ENCODE data around the gene RNASE11. TPM values are rescaled to one million over a fixed set of nuclear protein-coding genes. Genes with fewer than 3 reads are reported as not detected.

RNASE11 gene
- polyA plus RNA-seq, 3 donors = not detected

DNA sequence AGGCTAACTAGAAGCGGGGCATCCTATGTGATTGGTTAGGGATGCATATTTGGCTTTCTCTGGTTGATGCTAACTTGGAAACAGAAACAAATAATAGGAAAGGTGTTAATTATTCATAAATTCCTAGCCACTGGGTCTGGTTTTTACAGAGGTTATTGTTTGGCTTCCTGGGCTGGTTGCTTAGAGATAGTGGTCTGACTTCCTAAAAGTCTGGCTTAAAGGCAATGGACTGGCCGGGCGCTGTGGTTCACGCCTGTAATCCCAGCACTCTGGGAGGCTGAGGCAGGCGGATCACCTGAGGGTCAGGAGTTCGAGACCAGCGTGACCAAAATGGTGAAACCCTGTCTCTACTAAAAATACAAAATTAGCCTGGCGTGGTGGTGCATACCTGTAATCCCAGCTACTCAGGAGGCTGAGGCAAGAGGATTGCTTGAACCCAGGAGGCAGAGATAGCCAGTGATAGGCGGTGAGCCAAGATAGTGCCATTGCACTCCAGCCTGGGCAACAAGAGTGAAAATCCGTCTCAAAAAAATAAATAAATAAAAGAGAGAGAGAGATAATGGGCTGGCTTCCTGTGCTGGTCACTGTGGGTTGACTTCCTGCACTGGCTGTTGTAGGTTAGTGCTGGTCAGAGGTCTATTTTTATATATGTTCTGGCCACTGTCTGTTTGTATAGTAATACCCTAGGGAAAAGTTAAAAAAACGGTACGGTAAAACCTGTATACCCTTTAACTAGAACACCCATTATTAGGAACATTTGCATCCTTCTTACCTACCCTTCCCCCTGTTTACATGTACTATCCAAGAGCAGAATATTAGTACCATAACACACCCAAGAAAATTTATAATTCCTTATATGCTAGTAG, 29.6 kb upstream of the RNASE11 start:
- no peak overlapping the region for H3K27ac ChIP-seq (ENCODE audit: low read depth, low read length)
- 79 to 82% (median 80%) methylated on average over 12 of the region's 12 CpGs for WGBS, 3 donors

DNA sequence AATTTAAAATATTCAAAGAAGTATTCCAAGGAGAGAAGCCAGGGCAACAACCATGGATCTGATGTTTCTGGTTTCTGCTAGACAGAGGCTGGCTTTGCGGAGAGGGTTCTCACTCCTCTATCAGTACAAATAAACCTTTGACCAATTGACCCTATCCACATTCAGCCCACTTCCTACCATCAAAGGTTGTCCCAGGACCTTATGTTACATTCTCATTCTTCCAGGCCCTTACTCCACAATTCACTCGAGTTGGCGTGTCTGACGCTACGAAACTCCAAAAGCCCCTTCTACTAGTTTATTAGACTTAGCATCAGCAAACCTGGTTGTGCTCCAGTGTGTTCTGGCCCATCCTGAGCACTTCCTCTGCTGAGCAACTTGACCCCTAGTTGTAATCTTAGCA, 28.2 kb upstream of the RNASE11 start:
- WGBS, 3 donors = 75 to 90% (median 89%) methylated on average over 5 of the region's 5 CpGs
- H3K27ac ChIP-seq (ENCODE audit: low read depth, low read length) = no peak overlapping the region

DNA sequence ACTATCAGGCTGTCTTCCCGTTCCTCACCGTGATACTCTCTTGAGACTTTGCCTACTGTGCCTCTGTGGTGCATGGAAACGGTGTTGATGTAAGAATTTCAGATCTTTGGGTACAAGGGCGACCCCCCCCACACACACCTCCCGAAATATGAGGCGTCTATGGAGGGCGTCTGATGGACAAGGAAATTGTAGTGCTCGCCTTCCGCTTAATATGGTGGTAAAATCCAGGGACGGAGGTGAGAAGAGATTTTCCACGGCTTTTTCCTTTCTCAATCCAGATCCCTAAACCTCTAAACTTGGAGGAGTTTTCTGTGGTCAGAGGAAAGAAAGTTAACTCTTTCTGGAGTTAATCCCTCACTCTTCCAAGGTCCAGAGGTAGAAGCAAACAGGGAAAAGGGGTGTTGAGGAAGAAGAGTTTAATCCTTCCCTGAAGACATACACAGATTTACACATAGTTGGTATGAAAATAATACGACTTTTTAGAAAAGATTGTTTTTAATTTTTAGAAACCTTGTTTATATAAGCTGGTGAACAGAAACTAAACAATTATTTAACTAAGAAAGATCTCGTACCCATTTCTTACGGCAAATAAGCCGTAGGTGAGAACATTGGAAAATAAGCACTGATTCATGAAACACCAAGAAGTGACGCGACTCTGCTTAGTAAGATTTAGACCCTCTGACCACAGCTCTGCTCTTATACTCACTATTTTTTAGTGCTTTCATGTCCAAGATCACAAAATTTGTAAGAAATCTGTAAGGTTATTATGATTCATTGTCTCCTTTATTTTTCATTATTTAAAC, 26.4 kb upstream of the RNASE11 start:
- WGBS, 3 donors = 11 to 16% (median 14%) methylated on average over 17 of the region's 17 CpGs
- H3K27ac ChIP-seq (ENCODE audit: low read depth, low read length) = no peak overlapping the region

DNA sequence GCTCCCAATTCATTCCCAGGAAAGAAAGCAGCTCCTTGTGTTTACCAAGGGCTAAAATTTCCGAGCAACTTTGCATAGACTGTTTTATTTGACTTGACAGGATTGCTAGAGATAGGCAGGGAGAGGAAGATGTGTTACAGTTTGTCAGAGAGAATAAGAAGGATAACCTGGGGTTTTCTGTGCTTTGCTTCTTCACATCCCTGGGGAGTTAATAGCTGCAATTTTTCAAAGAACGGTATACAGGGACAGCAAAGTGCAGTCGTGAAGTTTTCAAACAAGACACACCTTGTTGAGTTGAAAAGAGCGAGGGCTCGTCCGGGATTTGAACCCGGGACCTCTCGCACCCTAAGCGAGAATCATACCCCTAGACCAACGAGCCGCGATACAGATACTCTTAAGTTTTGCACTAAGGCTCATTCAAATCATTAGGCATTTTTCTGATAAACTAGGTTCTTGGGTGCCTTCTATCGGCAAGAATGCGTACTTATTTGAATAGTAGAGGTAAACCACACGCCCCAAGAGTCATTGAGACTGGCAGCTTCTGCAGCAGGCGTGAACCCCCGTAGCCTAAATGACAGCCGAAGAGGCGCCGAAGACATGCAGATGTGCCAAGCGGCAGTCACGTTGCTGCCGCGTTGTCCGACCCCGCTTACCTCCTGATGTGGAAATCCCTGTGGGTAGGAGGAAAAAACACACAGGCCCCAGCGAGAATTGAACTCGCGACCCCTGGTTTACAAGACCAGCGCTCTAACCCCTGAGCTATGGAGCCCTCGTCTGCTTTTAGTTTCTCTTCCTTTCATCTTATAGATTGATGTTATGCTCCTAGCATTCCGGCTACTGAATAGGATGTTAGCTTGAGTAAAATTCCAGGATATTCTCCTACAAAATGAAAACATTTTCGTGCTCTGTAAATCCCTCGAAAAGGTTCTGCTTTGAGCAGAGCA, 25.6 kb upstream of the RNASE11 start:
- 0 to 1% (median 1%) methylated on average over 34 of the region's 34 CpGs for WGBS, 3 donors
- H3K27ac ChIP-seq (ENCODE audit: low read depth, low read length) = no peak overlapping the region

DNA sequence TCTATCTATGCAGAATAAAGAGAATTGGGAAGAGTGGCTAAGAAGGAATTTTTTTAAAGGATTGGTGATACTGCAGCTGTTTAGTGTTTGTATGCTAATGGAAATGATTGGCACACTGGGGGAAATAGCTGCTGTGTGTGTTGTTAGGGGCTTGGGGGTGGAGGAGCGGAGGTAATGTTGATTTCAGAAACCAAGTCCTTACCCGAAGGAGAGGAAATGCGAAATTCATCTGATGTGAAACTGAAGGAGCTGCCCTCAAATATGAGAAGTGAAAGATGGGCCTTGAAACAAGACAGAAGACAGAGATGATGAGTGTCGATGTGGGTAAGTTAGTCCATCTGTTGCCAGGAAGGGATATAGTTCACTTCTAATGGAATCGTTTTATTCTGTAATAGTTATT, 24.6 kb upstream of the RNASE11 start:
- 38 to 61% (median 50%) methylated on average over 5 of the region's 5 CpGs for WGBS, 3 donors
- H3K27ac ChIP-seq (ENCODE audit: low read depth, low read length) = no peak overlapping the region

DNA sequence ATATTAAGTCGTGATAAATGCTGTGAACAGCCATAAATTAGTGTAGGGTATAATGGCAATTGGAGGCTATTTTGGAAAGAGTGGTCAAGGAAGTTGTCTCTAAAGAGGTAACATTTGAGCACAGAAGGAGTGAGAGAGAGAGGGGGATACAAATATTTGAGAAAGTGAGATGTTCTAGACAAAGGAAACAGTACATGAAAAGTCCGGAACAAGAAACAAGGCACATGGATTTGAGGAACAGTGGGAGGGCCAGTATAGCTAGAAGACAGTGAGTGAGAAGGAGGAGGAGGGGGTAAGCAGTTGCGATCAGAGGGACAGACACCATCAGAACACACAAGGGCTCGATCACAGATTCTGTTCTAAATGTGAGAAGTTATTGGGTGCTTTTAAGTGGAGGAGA, 23.5 kb upstream of the RNASE11 start:
- no peak overlapping the region for H3K27ac ChIP-seq (ENCODE audit: low read depth, low read length)
- 47 to 68% (median 63%) methylated on average over 4 of the region's 4 CpGs for WGBS, 3 donors

DNA sequence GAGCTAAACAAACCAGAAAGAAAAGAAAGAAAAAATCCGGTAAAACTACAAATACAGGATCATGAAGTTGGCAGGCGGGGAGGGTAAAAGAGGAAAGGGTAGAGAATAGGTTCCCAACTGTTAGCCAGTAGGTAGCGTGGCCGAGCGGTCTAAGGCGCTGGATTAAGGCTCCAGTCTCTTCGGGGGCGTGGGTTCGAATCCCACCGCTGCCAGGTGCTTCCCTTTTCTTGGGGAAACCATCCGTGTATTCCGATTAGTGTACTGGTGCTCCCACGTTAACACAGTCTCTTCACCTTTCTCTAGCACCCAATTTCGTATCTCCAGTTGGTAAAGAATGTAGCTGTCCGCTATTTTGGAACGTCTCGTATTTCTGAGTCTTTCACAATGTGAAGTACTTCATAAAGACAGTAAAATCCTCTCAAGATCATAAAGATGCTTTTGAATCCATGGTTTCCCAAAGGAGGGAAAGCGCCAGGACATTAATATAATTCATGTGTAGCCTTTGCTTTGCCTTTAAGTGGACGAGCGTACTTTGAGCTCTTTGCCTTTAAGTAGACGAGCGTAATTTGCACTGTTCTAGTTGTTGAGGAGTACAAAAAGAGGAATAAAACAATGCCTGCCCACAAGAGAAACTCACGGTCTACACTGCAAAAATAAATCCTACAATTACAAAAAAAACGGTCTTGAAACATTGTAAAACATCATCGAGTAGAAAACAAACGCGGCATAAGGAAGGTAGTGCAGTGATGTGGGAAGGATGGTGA, 22.4 kb upstream of the RNASE11 start:
- H3K27ac ChIP-seq (ENCODE audit: low read depth, low read length) = no peak overlapping the region
- 4 to 5% (median 4%) methylated on average over 27 of the region's 27 CpGs for WGBS, 3 donors

DNA sequence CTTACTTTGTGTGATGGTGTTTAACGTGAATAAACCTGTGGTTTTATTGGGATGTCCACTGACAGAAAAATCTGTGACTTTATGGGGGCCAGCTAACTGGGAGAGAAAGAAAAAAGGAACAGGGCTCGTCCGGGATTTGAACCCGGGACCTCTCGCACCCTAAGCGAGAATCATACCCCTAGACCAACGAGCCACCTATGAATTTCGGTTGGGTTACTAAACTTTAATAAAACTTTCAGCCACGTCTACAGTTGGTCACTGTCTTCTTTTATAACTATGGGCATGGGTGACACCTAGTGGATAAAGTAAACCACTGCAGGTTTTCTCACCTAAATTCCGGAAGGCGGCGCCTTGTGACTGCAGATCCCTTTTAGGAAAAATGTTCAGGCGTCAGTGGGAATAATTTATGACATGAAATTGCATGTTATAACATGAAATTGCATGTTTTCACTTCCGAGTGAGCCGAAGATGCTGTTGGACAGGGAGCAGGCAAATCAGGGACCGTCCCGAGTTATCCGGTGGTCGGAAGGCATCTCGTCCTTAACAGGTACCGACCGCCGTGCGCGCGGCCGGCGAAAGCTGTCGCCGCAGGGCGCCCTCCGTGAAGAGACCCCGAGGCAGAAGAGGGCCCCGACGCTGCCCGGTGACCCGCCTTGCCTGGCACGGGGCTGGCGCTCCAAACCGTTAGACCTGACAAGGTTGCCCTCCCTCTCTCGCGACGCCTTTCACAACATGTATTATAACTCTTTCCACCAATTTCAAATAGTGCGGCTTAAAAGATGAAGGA, 21.6 kb upstream of the RNASE11 start:
- H3K27ac ChIP-seq (ENCODE audit: low read depth, low read length) = no peak overlapping the region
- WGBS, 3 donors = 0 to 1% (median 0%) methylated on average over 44 of the region's 44 CpGs

DNA sequence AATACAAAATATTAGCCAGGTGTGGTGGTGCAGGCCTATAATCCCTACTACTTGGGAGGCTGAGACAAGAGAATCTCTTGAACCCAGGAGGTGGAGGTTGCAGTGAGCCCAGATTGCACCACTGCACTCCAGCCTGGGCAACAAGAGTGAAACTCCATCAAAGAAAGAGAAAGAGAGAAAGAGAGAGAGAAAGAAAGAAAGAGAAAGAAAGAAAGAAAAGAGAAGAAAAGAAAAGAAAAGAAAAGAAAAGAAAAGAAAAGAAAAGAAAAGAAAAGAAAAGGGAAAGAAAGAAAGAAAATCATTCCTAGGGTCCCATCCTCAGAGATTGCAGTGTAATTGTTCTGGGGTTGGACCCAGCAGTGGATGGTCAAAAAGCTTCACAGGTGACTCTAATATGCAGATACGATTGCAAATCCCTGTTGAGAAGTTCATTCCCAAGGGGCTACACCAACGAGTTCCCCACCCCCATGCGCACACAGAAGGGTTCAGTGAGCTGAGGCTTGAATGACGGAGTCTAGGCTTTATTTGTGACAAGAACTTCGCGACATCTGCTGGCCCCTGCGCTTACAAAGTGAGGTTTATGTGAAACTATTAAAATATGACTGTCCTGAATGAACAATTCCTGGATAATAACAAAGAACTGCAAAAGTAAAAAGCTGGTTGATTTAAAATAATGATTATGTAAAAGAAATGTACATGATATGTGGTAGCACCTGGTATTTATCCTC, 20.7 kb upstream of the RNASE11 start:
- WGBS, 3 donors = 63 to 66% (median 64%) methylated on average over 7 of the region's 7 CpGs
- H3K27ac ChIP-seq (ENCODE audit: low read depth, low read length) = no peak overlapping the region

DNA sequence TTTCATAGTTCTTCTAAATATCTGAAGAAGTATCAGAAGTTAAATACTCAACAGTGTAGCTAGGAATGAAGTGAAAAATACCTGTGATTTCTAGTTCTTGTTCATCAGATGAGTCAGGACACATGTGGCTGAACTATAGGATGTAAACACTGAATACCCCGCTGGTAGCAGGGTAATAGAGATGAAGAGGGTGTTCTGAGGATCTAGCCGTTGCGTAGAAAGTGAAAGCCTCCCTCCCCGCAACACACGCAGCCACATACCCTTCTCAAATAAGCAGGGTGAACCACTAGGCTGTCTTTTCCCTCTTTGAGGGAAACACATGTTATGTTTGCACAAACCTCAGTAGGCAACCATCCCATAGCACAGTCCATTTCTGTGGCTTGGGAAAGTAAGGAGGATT, 19.8 kb upstream of the RNASE11 start:
- 46 to 83% (median 73%) methylated on average over 5 of the region's 5 CpGs for WGBS, 3 donors
- H3K27ac ChIP-seq (ENCODE audit: low read depth, low read length) = no peak overlapping the region

DNA sequence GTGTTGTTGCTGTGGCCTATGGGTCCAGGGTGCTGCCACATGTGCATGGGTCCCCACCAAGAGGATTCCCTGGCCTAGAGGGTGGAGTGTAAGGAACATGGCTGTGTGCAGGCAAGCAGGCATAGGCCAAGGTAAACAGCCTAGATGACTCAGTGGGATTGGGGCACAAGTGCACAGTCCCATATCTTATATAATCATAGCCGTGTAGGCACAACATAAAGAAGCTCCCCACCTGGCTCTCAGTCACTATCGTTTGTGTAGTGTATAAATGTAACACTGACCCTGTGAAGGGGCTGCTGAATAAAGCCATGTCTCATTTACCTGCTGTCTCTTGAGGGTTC, 19.1 kb upstream of the RNASE11 start:
- no peak overlapping the region for H3K27ac ChIP-seq (ENCODE audit: low read depth, low read length)
- WGBS, 3 donors = 58 to 78% (median 73%) methylated on average over 2 of the region's 2 CpGs

DNA sequence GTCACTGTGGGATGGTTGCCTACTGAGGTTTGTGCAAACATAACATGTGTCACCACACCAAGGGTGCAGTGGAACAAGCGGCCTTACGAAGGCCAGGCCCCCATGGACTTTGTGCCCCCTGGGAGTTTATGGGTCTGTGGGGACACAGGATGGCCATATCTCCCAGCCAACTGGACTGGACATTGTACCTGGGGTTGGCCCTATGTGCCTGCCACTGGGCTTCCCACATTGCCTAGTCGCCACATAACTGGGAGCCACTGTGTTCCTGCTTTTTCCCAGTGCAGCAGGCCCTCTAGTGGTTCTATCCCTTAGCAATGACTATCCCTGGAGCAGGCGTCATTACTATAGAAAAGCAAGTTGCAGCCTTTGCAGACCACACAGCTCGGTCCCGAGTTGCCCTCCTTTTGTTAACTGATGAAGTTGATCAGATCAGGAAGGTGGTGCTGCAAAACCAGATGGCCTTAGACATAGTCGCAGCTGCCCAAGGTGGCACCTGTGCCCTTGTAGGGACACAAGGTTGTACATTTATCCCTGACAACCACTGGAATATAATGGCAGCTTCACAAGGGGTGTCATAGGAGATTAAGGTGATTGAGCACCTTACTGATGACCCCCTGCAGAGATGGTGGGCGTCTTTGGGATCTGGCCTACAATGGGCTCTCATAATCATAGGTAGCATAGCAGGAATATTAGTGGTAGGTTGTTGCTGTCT, 18.5 kb upstream of the RNASE11 start:
- no peak overlapping the region for H3K27ac ChIP-seq (ENCODE audit: low read depth, low read length)
- WGBS, 3 donors = 39 to 44% (median 39%) methylated on average over 8 of the region's 8 CpGs

DNA sequence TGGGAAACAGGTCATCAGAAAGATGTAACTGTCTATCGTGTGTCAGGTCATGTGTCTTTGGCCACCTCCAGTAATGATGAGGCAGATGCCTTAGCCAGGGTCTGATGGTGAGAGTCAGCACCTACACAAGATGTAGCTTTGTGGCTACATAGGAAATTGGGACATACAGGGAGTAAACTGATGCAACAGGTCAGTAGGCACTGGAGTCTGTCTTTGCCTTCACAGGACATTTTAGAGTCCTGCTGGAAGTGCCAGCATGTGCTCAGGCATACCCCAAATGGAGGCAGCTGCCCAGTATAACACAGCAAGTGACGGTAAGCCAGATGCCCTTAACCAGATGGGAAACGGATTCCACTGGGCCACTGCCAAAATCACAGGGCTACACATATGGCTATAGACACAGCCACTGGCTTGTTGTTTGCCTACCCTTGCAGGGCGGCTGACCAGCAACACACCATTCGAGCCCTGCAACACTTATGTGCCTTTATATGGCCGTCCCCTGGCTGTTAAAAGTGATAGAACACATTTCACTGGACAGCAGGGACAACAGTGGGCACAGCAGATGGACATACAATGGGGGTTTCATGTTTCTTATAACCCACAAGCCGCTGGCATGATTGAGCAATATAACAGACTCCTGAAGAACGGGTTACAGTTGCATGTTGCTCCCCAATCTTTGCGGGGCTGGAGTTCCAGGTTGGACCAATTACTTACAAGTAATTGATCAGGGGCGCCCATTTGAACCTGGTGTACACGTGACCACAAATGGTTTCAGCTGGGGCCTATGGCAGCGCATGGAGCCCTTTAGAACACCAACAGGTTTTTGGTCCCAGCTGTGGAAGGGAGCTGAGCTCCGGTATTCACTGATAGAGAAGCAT, 16.3 kb upstream of the RNASE11 start:
- no peak overlapping the region for H3K27ac ChIP-seq (ENCODE audit: low read depth, low read length)
- 69 to 78% (median 75%) methylated on average over 13 of the region's 13 CpGs for WGBS, 3 donors

DNA sequence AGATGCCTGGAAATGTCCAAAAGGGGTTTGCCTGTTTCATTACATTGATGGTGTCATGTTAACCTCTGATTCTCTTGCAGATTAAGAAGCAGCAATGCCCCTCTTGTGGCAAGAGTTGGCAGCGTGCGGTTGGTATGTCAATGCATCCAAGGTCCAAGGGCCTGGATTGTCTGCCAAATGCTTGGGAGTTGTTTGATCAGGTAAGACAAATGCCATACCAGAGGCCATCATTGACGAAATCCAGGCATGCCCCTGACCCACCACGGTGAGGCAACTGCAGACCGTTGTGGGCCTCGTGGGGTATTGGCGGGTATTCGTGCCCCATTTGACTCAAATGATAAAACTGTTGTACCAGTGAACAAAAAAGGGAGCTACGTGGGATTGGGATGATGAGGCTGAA, 14.8 kb upstream of the RNASE11 start:
- WGBS, 3 donors = 84 to 91% (median 85%) methylated on average over 9 of the region's 9 CpGs
- H3K27ac ChIP-seq (ENCODE audit: low read depth, low read length) = no peak overlapping the region

DNA sequence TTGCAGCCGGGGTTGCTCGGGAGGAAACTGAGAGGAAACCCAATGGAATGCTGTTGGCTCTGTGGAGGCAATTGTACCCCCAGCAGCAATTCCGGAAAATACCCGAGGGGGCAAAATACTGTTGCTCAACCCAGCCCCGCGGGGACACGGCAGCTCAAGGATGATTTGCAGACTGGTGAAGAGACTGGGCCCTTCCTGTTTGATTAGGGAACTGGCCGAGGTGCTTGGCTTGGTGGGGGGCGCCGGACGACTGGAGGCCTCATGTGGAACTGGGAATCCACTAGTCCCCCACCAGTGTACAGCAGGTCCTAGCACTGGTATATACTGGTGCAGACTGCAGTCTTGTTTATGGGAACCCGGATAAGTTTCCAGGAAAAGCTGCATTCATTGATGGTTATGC, 13.7 kb upstream of the RNASE11 start:
- 55 to 70% (median 68%) methylated on average over 12 of the region's 12 CpGs for WGBS, 3 donors
- no peak overlapping the region for H3K27ac ChIP-seq (ENCODE audit: low read depth, low read length)
